GM12892 (cell line): ENCODE data around the gene L3MBTL1.

Experiments
- POLR2A ChIP-seq: IDR thresholded peaks from 2 replicates; pipeline ENCODE4 v1.6.1; 2011; ENCODE audit warnings: low read depth, low read length, control low read depth
- POLR2AphosphoS5 ChIP-seq: IDR thresholded peaks from 2 replicates; pipeline ENCODE4 v1.6.1; 2011; ENCODE audit warnings: low read depth, low read length, control low read depth
- TAF1 ChIP-seq: IDR thresholded peaks from 2 replicates; pipeline ENCODE4 v1.6.1; 2011; ENCODE audit warnings: low read depth, mild to moderate bottlenecking, control low read depth, low read length, borderline replicate concordance

GRCh38 chr20:43583982-43584432 lies 76.5 kb downstream of the L3MBTL1 start:
- TF ChIP-seq POLR2AphosphoS5 (no peak), POLR2A (no peak), TAF1 (no peak)
